H1 (cell line): ENCODE data around the gene ARMC9. TPM values are rescaled to one million over a fixed set of nuclear protein-coding genes. Genes with fewer than 3 reads are reported as not detected.

Experiments used
- CTCF ChIA-PET: fragments of 300-600 bp; sonication (Branson Sonifier 250); formaldehyde crosslinking; loops from one replicate; lab custom pipeline; 2021; ENCODE audit not compliant: partially characterized antibody; lab: Charles Lee
- POLR2A ChIA-PET: fragments of 300-600 bp; sonication (Branson Sonifier 250); formaldehyde crosslinking; loops from one replicate; lab custom pipeline; 2021; ENCODE audit warnings: inconsistent platforms; ENCODE audit not compliant: partially characterized antibody; lab: Charles Lee
- DNase-seq, 2 experiments: peaks; one replicate each; pipeline versions ENCODE4 v3.0.0 to v3.0.0-alpha.2; 2010 to 2022; ENCODE audit warnings: low spot score in 2 of 2, low read depth in 1 of 2, mixed read lengths in 1 of 2
- FAIRE-seq: peaks from 2 replicates; lab custom pipeline; 2011; peaks lifted over from hg19 to GRCh38; lab: Jason Lieb, UNC
- H2AFZ ChIP-seq: 2 replicates; pipeline ENCODE4 v1.8.1; 2012; ENCODE audit warnings: low read length, inconsistent platforms
- H2AK5ac ChIP-seq: 2 replicates; pipeline ENCODE4 v1.6.1; 2013; ENCODE audit warnings: low read depth, low read length
- H2BK120ac ChIP-seq: replicated peaks from 2 replicates; pipeline ENCODE3; 2013; ENCODE audit warnings: low read depth, low read length, inconsistent platforms
- H2BK12ac ChIP-seq: 2 replicates; pipeline ENCODE4 v1.6.1; 2013; ENCODE audit warnings: low read depth, low read length
- H2BK15ac ChIP-seq: 2 replicates; pipeline ENCODE4 v1.6.1; 2013; ENCODE audit warnings: low read length
- H2BK20ac ChIP-seq: 2 replicates; pipeline ENCODE4 v1.6.1; 2013; ENCODE audit warnings: low read length
- H2BK5ac ChIP-seq: 2 replicates; pipeline ENCODE4 v1.6.1; 2013; ENCODE audit warnings: low read depth, low read length
- H3K14ac ChIP-seq: 2 replicates; pipeline ENCODE4 v1.6.1; 2013; ENCODE audit warnings: inconsistent platforms; ENCODE audit not compliant: insufficient read length
- H3K18ac ChIP-seq: 2 replicates; pipeline ENCODE4 v1.6.1; 2013; ENCODE audit warnings: low read length; ENCODE audit errors: extremely low read depth
- H3K23ac ChIP-seq: 2 replicates; pipeline ENCODE4 v1.6.1; 2013; ENCODE audit warnings: inconsistent platforms; ENCODE audit not compliant: insufficient read length
- H3K23me2 ChIP-seq: 2 replicates; pipeline ENCODE4 v1.6.1; 2013; ENCODE audit warnings: low read depth, low read length
- H3K27ac ChIP-seq: 2 replicates; pipeline ENCODE4 v1.6.1; 2011; ENCODE audit warnings: low read depth, low read length, inconsistent platforms
- H3K27me3 ChIP-seq, 4 experiments: replicated peaks in 1 of 4; 1 replicate in 1 of 4; 2 replicates in 3 of 4; pipeline versions ENCODE4 v1.6.1 to v1.8.1; 2011 to 2013; ENCODE audit warnings: low read length in 3 of 4, mild to moderate bottlenecking in 3 of 4, inconsistent platforms in 2 of 4, mixed read lengths in 2 of 4, moderate library complexity in 1 of 4; ENCODE audit not compliant: control insufficient read depth in 3 of 4, insufficient read depth in 3 of 4; ENCODE audit errors: extremely low read depth in 1 of 4
- H3K36me3 ChIP-seq, 4 experiments: 2 replicates each; pipeline versions ENCODE4 v1.6.1 to v1.8.1; 2011 to 2013; ENCODE audit warnings: mild to moderate bottlenecking in 4 of 4, low read length in 3 of 4, moderate library complexity in 2 of 4, control low read depth in 1 of 4, inconsistent platforms in 1 of 4; ENCODE audit not compliant: insufficient read depth in 4 of 4, control insufficient read depth in 2 of 4
- H3K4ac ChIP-seq: replicated peaks from 2 replicates; pipeline ENCODE3; 2013; ENCODE audit warnings: low read length, low read depth, mixed read lengths, inconsistent platforms; ENCODE audit not compliant: insufficient read length
- H3K4me1 ChIP-seq, 4 experiments: replicated peaks in 1 of 4; 1 replicate in 1 of 4; 2 replicates in 3 of 4; pipeline versions ENCODE4 v1.6.1 to v1.8.1; 2011 to 2013; ENCODE audit warnings: low read length in 3 of 4, inconsistent platforms in 2 of 4, mixed read lengths in 1 of 4; ENCODE audit not compliant: insufficient read depth in 4 of 4, control insufficient read depth in 3 of 4
- H3K4me2 ChIP-seq, 2 experiments: 2 replicates each; pipeline versions ENCODE4 v1.6.1 to v1.8.1; 2011 to 2013; ENCODE audit warnings: low read depth in 2 of 2, low read length in 2 of 2, control low read depth in 1 of 2, inconsistent platforms in 1 of 2, mild to moderate bottlenecking in 1 of 2; ENCODE audit not compliant: insufficient read depth in 1 of 2
- H3K4me3 ChIP-seq, 4 experiments: fragments of 200-600, 300-600 bp in 1 of 4; sonication (generic), shearing (Covaris generic), sonication (Bioruptor Twin) in 1 of 4; 2 replicates each; pipeline versions ENCODE4 v1.5.1 to v1.8.1; 2011 to 2016; ENCODE audit warnings: low read length in 4 of 4, low read depth in 3 of 4, control low read depth in 2 of 4, inconsistent platforms in 2 of 4, mild to moderate bottlenecking in 2 of 4, mixed read lengths in 1 of 4, moderate library complexity in 1 of 4; ENCODE audit not compliant: insufficient read depth in 2 of 4; ENCODE audit errors: extremely low read depth in 1 of 4
- H3K56ac ChIP-seq: replicated peaks from 2 replicates; pipeline ENCODE3; 2013; ENCODE audit warnings: low read depth, mild to moderate bottlenecking, mixed read lengths, low read length, inconsistent platforms; ENCODE audit not compliant: insufficient read length
- H3K79me1 ChIP-seq: 2 replicates; pipeline ENCODE4 v1.6.1; 2013; ENCODE audit warnings: low read depth, low read length, control low read depth
- H3K79me2 ChIP-seq, 2 experiments: 2 replicates each; pipeline versions ENCODE4 v1.6.1 to v1.8.1; 2012 to 2013; ENCODE audit warnings: low read length in 2 of 2, mild to moderate bottlenecking in 2 of 2, inconsistent platforms in 1 of 2; ENCODE audit not compliant: insufficient read depth in 2 of 2, control insufficient read depth in 1 of 2
- H3K9ac ChIP-seq, 4 experiments: replicated peaks in 1 of 4; 1 replicate in 1 of 4; 2 replicates in 3 of 4; pipeline versions ENCODE4 v1.6.1 to v1.8.1; 2011 to 2013; ENCODE audit warnings: low read depth in 3 of 4, low read length in 3 of 4, control low read depth in 2 of 4, mild to moderate bottlenecking in 2 of 4, moderate library complexity in 2 of 4, inconsistent platforms in 1 of 4; ENCODE audit errors: extremely low read depth in 1 of 4
- H3K9me3 ChIP-seq, 2 experiments: 2 replicates each; pipeline versions ENCODE4 v1.6.1 to v1.8.1; 2012 to 2013; ENCODE audit warnings: mild to moderate bottlenecking in 2 of 2, moderate library complexity in 2 of 2, control low read depth in 1 of 2, inconsistent platforms in 1 of 2, low read depth in 1 of 2, low read length in 1 of 2, mixed read lengths in 1 of 2; ENCODE audit not compliant: insufficient read depth in 2 of 2
- H4K20me1 ChIP-seq, 2 experiments: replicated peaks in 1 of 2; 2 replicates each; pipeline versions ENCODE3 to v1.8.1; 2011 to 2013; ENCODE audit warnings: inconsistent platforms in 2 of 2, low read length in 2 of 2, mild to moderate bottlenecking in 1 of 2; ENCODE audit not compliant: insufficient read depth in 2 of 2, control insufficient read depth in 1 of 2
- H4K5ac ChIP-seq: 2 replicates; pipeline ENCODE4 v1.6.1; 2013; ENCODE audit warnings: low read length, low read depth, mixed read lengths, inconsistent platforms; ENCODE audit not compliant: insufficient read length
- H4K8ac ChIP-seq: 2 replicates; pipeline ENCODE4 v1.8.0; 2013; ENCODE audit warnings: mild to moderate bottlenecking, moderate library complexity, low read length, inconsistent platforms; ENCODE audit not compliant: insufficient read depth; ENCODE audit errors: extremely low read depth
- H4K91ac ChIP-seq: replicated peaks from 2 replicates; pipeline ENCODE3; 2013; ENCODE audit warnings: low read length, mixed read lengths, inconsistent platforms; ENCODE audit not compliant: insufficient read length
- ASH2L ChIP-seq: fragments of 200-600, 300-600 bp; sonication (generic); IDR thresholded peaks from one replicate; pipeline ENCODE4 v1.7.1; 2017; ENCODE audit warnings: low read length
- E2F6 ChIP-seq: IDR thresholded peaks from 2 replicates; pipeline ENCODE4 v1.6.1; 2012; ENCODE audit warnings: inconsistent platforms
- EGR1 ChIP-seq: IDR thresholded peaks from 2 replicates; pipeline ENCODE4 v1.6.1; 2011; ENCODE audit warnings: low read depth, low read length, borderline replicate concordance
- EP300 ChIP-seq, 2 experiments: IDR thresholded peaks; 1 replicate in 1 of 2; 2 replicates in 1 of 2; pipeline ENCODE4 v1.6.1; 2011 to 2012; ENCODE audit warnings: low read depth in 2 of 2, low read length in 2 of 2, mild to moderate bottlenecking in 2 of 2, borderline replicate concordance in 1 of 2, inconsistent platforms in 1 of 2, moderate library complexity in 1 of 2
- EZH2 ChIP-seq: fragments of 200-600 bp; sonication (generic); IDR thresholded peaks from 2 replicates; pipeline ENCODE4 v1.7.1; 2012; ENCODE audit warnings: low read depth, mild to moderate bottlenecking, moderate library complexity, low read length, inconsistent platforms; ENCODE audit not compliant: severe bottlenecking
- NANOG ChIP-seq: IDR thresholded peaks from 2 replicates; pipeline ENCODE4 v1.6.1; 2011; ENCODE audit warnings: low read length, low read depth, mild to moderate bottlenecking, inconsistent platforms; ENCODE audit not compliant: insufficient read depth, poor library complexity, severe bottlenecking
- RAD21 ChIP-seq, 2 experiments: IDR thresholded peaks in 1 of 2; conservative IDR thresholded peaks in 1 of 2; 2 replicates each; pipeline ENCODE4 v1.6.1; 2011; ENCODE audit warnings: low read depth in 2 of 2, low read length in 2 of 2, improper control_type of control experiment in 1 of 2, inconsistent platforms in 1 of 2, mild to moderate bottlenecking in 1 of 2, moderate library complexity in 1 of 2
- SAP30 ChIP-seq: fragments of 300-600 bp; sonication (generic); IDR thresholded peaks from 2 replicates; pipeline ENCODE4 v1.7.1; 2012; ENCODE audit warnings: low read length, moderate library complexity, mild to moderate bottlenecking, inconsistent platforms; ENCODE audit not compliant: insufficient read depth, insufficient replicate concordance
- SP1 ChIP-seq: IDR thresholded peaks from 2 replicates; pipeline ENCODE4 v1.6.1; 2011; ENCODE audit warnings: low read depth, low read length
- SP2 ChIP-seq: IDR thresholded peaks from 2 replicates; pipeline ENCODE4 v1.6.1; 2012; ENCODE audit warnings: mild to moderate bottlenecking, low read length, inconsistent platforms
- SUZ12 ChIP-seq: fragments of 200-600 bp; sonication (generic); IDR thresholded peaks from 2 replicates; pipeline ENCODE4 v1.6.1; 2012; ENCODE audit warnings: mild to moderate bottlenecking, inconsistent platforms, low read length, moderate library complexity, mixed read lengths
- TEAD4 ChIP-seq: IDR thresholded peaks from 2 replicates; pipeline ENCODE4 v1.6.1; 2012; ENCODE audit warnings: low read depth, low read length, inconsistent platforms, mixed read lengths
- YY1 ChIP-seq: IDR thresholded peaks from 2 replicates; pipeline ENCODE4 v1.6.1; 2011; ENCODE audit warnings: low read depth, mild to moderate bottlenecking, low read length
- WGBS, 2 experiments: shearing (Covaris generic) in 1 of 2; methylation state at CpG; one replicate each; pipeline versions ENCODE4 v1.1.6 to v1.1.7; 2013 to 2015; ENCODE audit warnings: low lambda C conversion rate in 2 of 2, mixed read lengths in 2 of 2, inconsistent platforms in 1 of 2, low coverage in 1 of 2, missing lambda C conversion rate in 1 of 2; ENCODE audit not compliant: insufficient replicate concordance in 2 of 2, insufficient coverage in 1 of 2, insufficient read length in 1 of 2; ENCODE audit errors: extremely low coverage in 1 of 2, missing lambda C conversion rate in 1 of 2; 5-methylcytosine and 5-hydroxymethylcytosine counted together
- polyA plus RNA-seq, 7 experiments: library from polyadenylated mRNA; depleted of rRNA in 3 of 7; stranded (reverse) in 5 of 7; unstranded in 2 of 7; fragments of >200 nt in 5 of 7; fragments of 200-250 nt in 2 of 7; gene quantifications; 1 replicate in 5 of 7; 2 replicates in 1 of 7; 4 replicates in 1 of 7; pipeline versions ENCODE4 v1.2.1 to v1.2.3, GENCODE V29; 2011 to 2013; ENCODE audit warnings: missing spikeins in 2 of 7, mixed read lengths in 2 of 7
- total RNA-seq: library from RNA; stranded (reverse); fragmentation: NEBNext Ultra II Directional; extraction: Animal tissue kit (Norgen Biotek cat#: 25700); gene quantifications from 2 replicates; pipeline ENCODE4 v1.2.1, GENCODE V29; 2021

ARMC9 gene
- total and polyA plus RNA-seq, 2 of the 8 experiments (the other 6 are each of a cell fraction or from before 2014, with no cell fraction given): 23.2 to 36.1 TPM

GRCh38 chr2:231343988-231344387 is 145.6 kb downstream of the ARMC9 start:
- Histone ChIP-seq H2BK20ac (no peak overlapping the region), H2BK5ac (no peak overlapping the region), H3K4me1 (peaks cover 0 to 8% (median 4%) of the 10 kb centered on the region in 4 experiments; a peak in 2 of 7 replicates), H3K18ac (no peak overlapping the region), H3K36me3 (no peaks in the 10 kb centered on the region; a peak in 1 of 8 replicates), H3K27ac (no peak overlapping the region), H3K79me2 (no peaks in the 10 kb centered on the region), H3K23ac (no peak overlapping the region), H3K4me3 (no peak overlapping the region), H3K79me1 (no peaks in the 10 kb centered on the region), H2BK120ac (no peak overlapping the region), H2BK12ac (no peak overlapping the region), H3K27me3 (no peaks in the 10 kb centered on the region), H2AFZ (no peak overlapping the region), H3K14ac (no peak overlapping the region), H4K5ac (no peak overlapping the region), H4K20me1 (no peaks in the 10 kb centered on the region), H3K9ac (no peak overlapping the region), H4K91ac (no peak overlapping the region), H4K8ac (no peak overlapping the region), H3K4me2 (no peak overlapping the region), H3K4ac (no peak overlapping the region), H2BK15ac (no peak overlapping the region), H3K9me3 (no peaks in the 10 kb centered on the region), H3K23me2 (no peaks in the 10 kb centered on the region), H2AK5ac (no peak overlapping the region), H3K56ac (no peak overlapping the region)
- POLR2A ChIA-PET: no interaction called here
- WGBS, 2 experiments: 92% methylated on average over 3 of the region's 3 CpGs; no CpG with 5 or more reads in 1 of the 2 experiments
- FAIRE-seq (no peak), DNase-seq (no peak)
- CTCF ChIA-PET: interaction anchor here (0.6 to 1.1 kb wide), 4 partner anchors 8 to 243 kb away, joined by 3 to 4 read pairs (median 4); no protein-coding TSS in a partner anchor
- TF ChIP-seq SP2 (no peak), RAD21 (IDR thresholded peaks at IDR 0.05 in 1 of 2, conservative IDR thresholded peaks at IDR 0.05 in 1 of 2; ENCODE audit: low read depth in 2 of 2, low read length in 2 of 2) (no peak), SAP30 (no peak), EP300 (IDR thresholded peaks at IDR 0.05; ENCODE audit: borderline replicate concordance in 1 of 2, low read depth in 2 of 2, low read length in 2 of 2) (no peak), EZH2 (no peak), SUZ12 (no peak), NANOG (no peak), ASH2L (no peak), TEAD4 (no peak), YY1 (no peak), E2F6 (no peak), SP1 (no peak), EGR1 (no peak)
